Endothelial cell of umbilical vein (primary cell): ENCODE results near the gene C22orf42. TPM values are rescaled to one million over a fixed set of nuclear protein-coding genes. Genes with fewer than 3 reads are reported as not detected.

Experiments
- BruUV-seq: library from RNA; stranded (reverse); fragments of 400-500 nt; replicated peaks from 2 replicates; lab custom pipeline; 2021; lab: Mats Ljungman, UMichigan
- CTCF ChIA-PET: fragments of 300-600, 350-600 bp; sonication (Branson Sonifier 250); formaldehyde crosslinking; loops from one replicate; lab custom pipeline; 2021; ENCODE audit warnings: antibody characterized with exemption, inconsistent platforms; lab: Charles Lee
- POLR2A ChIA-PET: fragments of 300-600, 350-600 bp; sonication (Branson Sonifier 250); formaldehyde crosslinking; loops from one replicate; lab custom pipeline; 2021; ENCODE audit warnings: antibody characterized with exemption, inconsistent platforms; lab: Charles Lee
- DNase-seq: peaks from one replicate; pipeline ENCODE4 v3.0.0-alpha.2; 2011; ENCODE audit warnings: low read depth, low spot score
- FAIRE-seq: peaks from 2 replicates; lab custom pipeline; 2011; peaks lifted over from hg19 to GRCh38; lab: Jason Lieb, UNC
- H2AFZ ChIP-seq: 2 replicates; pipeline ENCODE4 v1.6.0; 2012; ENCODE audit warnings: low read depth, low read length, control low read depth, inconsistent platforms
- H3K27ac ChIP-seq: 2 replicates; pipeline ENCODE4 v1.5.1; 2011; ENCODE audit warnings: low read depth, mild to moderate bottlenecking, control low read depth, low read length, moderate library complexity; ENCODE audit not compliant: insufficient read depth
- H3K27me3 ChIP-seq, 2 experiments: 2 replicates each; pipeline versions ENCODE4 v1.6.0 to v1.6.1; 2011; ENCODE audit warnings: low read length in 2 of 2, mixed read lengths in 1 of 2; ENCODE audit not compliant: control insufficient read depth in 2 of 2, insufficient read depth in 2 of 2
- H3K36me3 ChIP-seq, 2 experiments: 2 replicates in 1 of 2; 3 replicates in 1 of 2; pipeline ENCODE4 v1.5.1; 2011; ENCODE audit warnings: low read length in 2 of 2, mild to moderate bottlenecking in 1 of 2, moderate library complexity in 1 of 2; ENCODE audit not compliant: control insufficient read depth in 2 of 2, insufficient read depth in 2 of 2; ENCODE audit errors: extremely low read depth in 1 of 2
- H3K4me1 ChIP-seq: 3 replicates; pipeline ENCODE4 v1.5.1; 2011; ENCODE audit warnings: mild to moderate bottlenecking, low read length; ENCODE audit not compliant: control insufficient read depth, insufficient read depth; ENCODE audit errors: extremely low read depth
- H3K4me2 ChIP-seq: 2 replicates; pipeline ENCODE4 v1.6.1; 2011; ENCODE audit warnings: low read length, control low read depth, mixed read lengths; ENCODE audit not compliant: insufficient read depth
- H3K4me3 ChIP-seq, 3 experiments: fragments of 200-600 bp in 1 of 3; sonication (generic), shearing (Covaris generic) in 1 of 3; replicated peaks in 1 of 3; 2 replicates each; pipeline ENCODE4 v1.5.1; 2011 to 2016; ENCODE audit warnings: control low read depth in 3 of 3, low read length in 3 of 3, mild to moderate bottlenecking in 2 of 3, inconsistent platforms in 1 of 3, low read depth in 1 of 3, moderate library complexity in 1 of 3; ENCODE audit not compliant: insufficient read depth in 1 of 3
- H3K79me2 ChIP-seq: 2 replicates; pipeline ENCODE4 v1.6.0; 2012; ENCODE audit warnings: low read length, inconsistent platforms; ENCODE audit not compliant: control insufficient read depth, insufficient read depth
- H3K9ac ChIP-seq: replicated peaks from 2 replicates; pipeline ENCODE3; 2011; ENCODE audit warnings: low read length, control low read depth; ENCODE audit not compliant: insufficient read depth; ENCODE audit errors: extremely low read depth
- H3K9me1 ChIP-seq: replicated peaks from 3 replicates; pipeline ENCODE4 v1.6.0; 2011; ENCODE audit warnings: mild to moderate bottlenecking, low read length; ENCODE audit not compliant: control insufficient read depth, insufficient read depth; ENCODE audit errors: extremely low read depth
- H3K9me3 ChIP-seq: replicated peaks from 2 replicates; pipeline ENCODE4 v1.5.1; 2012; ENCODE audit warnings: low read length, inconsistent platforms; ENCODE audit not compliant: control insufficient read depth, insufficient read depth
- H4K20me1 ChIP-seq: replicated peaks from 2 replicates; pipeline ENCODE3; 2011; ENCODE audit warnings: mild to moderate bottlenecking, low read length; ENCODE audit not compliant: control insufficient read depth, insufficient read depth; ENCODE audit errors: extremely low read depth
- CTCF ChIP-seq, 2 donors: IDR thresholded peaks; 1 replicate in 1 of 2; 2 replicates in 1 of 2; pipeline ENCODE4 v1.5.1; 2011; ENCODE audit warnings: low read length in 2 of 2, mild to moderate bottlenecking in 2 of 2, moderate library complexity in 2 of 2, control low read depth in 1 of 2, inconsistent platforms in 1 of 2, low read depth in 1 of 2; ENCODE audit not compliant: insufficient read depth in 1 of 2; ENCODE audit errors: extremely low read depth in 1 of 2
- JUN ChIP-seq: IDR thresholded peaks from 2 replicates; pipeline ENCODE4 v1.6.1; 2011; ENCODE audit warnings: borderline replicate concordance, low read depth; ENCODE audit not compliant: insufficient read length, insufficient read depth
- MAX ChIP-seq: IDR thresholded peaks from 2 replicates; pipeline ENCODE4 v1.6.1; 2011; ENCODE audit not compliant: insufficient read depth, insufficient read length
- POLR2A ChIP-seq: IDR thresholded peaks from 2 replicates; pipeline ENCODE4 v1.6.1; 2012; ENCODE audit warnings: low read depth, mild to moderate bottlenecking, control low read depth, low read length
- POLR2AphosphoS5 ChIP-seq: IDR thresholded peaks from 2 replicates; pipeline ENCODE4 v1.6.1; 2012; ENCODE audit warnings: low read depth, mild to moderate bottlenecking, control low read depth, low read length, moderate library complexity; ENCODE audit not compliant: insufficient read depth
- dilution Hi-C: fragments of 300-500 bp; cut with MboI; formaldehyde crosslinking; loops from one replicate; pipeline ENCODE4 v1.15.0; 2019; ENCODE audit warnings: low sequenced_read_pairs; ENCODE audit not compliant: extremely low pct_ligation_motif_present
- intact Hi-C: fragments of 100-400 bp; cut with micrococcal nuclease; formaldehyde crosslinking; loops from one replicate; pipeline ENCODE4 v1.10.0; 2022
- polyA plus RNA-seq, 4 experiments: library from polyadenylated mRNA; depleted of rRNA in 3 of 4; stranded (reverse) in 3 of 4; unstranded in 1 of 4; fragments of >200 nt; gene quantifications; 2 replicates each; pipeline versions ENCODE4 v1.2.1 to v1.2.3, GENCODE V29; 2011 to 2012; ENCODE audit warnings: missing spikeins in 1 of 4
- small RNA-seq: library from RNA; depleted of rRNA; stranded (forward); fragments of <200 nt; gene quantifications from one replicate; pipeline ENCODE3, GENCODE V24; 2012; ENCODE audit warnings: low replicate concordance, low read depth; ENCODE audit not compliant: insufficient read depth, insufficient read length
- total RNA-seq: library from RNA; stranded (reverse); gene quantifications from 2 replicates; pipeline ENCODE4 v1.2.3, GENCODE V29; 2021

C22orf42 gene
- total and polyA plus RNA-seq, 2 donors (not counting 3 experiments of a cell fraction or from before 2014, with no cell fraction given), result not detected

GRCh38 chr22:32103658-32104315, 55.3 kb downstream of the C22orf42 start:
- no TSS peak for BruUV-seq
- intact Hi-C loops (loop anchor here (1.0 to 5.0 kb wide), 2 partner anchors 163 to 274 kb away; no protein-coding TSS in a partner anchor), dilution Hi-C loops (no loop called here)
- ChIA-PET CTCF (interaction anchor here (0.7 to 3.7 kb wide), 6 partner anchors 9 to 415 kb away, joined by 3 to 43 read pairs (median 4); no protein-coding TSS in a partner anchor), POLR2A (no interaction called here)
- H3K27me3 ChIP-seq, result peaks cover 2 to 5% of the 10 kb centered on the region in 2 experiments
- H3K4me1 ChIP-seq, result no peaks in the 10 kb centered on the region
- no peaks in the 10 kb centered on the region for H3K79me2 ChIP-seq
- H2AFZ ChIP-seq, result no peak overlapping the region
- H3K4me3 ChIP-seq, result no peak overlapping the region
- DNase-seq (no peak), FAIRE-seq (no peak)
- no peaks in the 10 kb centered on the region for H3K36me3 ChIP-seq
- H3K27ac ChIP-seq, result no peak overlapping the region
- H3K9me3 ChIP-seq, result no peaks in the 10 kb centered on the region
- no peak overlapping the region for H3K9ac ChIP-seq
- TF ChIP-seq MAX, result no peak
- peak in 1 of 2 donors; percentile 5 for TF ChIP-seq CTCF (IDR thresholded peaks at IDR 0.05; ENCODE audit: extremely low read depth in 1 of 2, insufficient read depth in 1 of 2, low read depth in 1 of 2, low read length in 2 of 2)
- no peak for TF ChIP-seq POLR2AphosphoS5
- H3K4me2 ChIP-seq, result no peak overlapping the region
- peaks cover 2% of the 10 kb centered on the region for H4K20me1 ChIP-seq
- no peaks in the 10 kb centered on the region for H3K9me1 ChIP-seq

- Histone ChIP-seq H3K9me3 (no peaks in the 10 kb centered on the region), H3K79me2 (no peaks in the 10 kb centered on the region), H3K9ac (no peak overlapping the region), H3K36me3 (no peaks in the 10 kb centered on the region), H3K9me1 (no peaks in the 10 kb centered on the region), H2AFZ (no peak overlapping the region), H3K4me3 (no peak overlapping the region), H4K20me1 (peaks cover 2% of the 10 kb centered on the region), H3K27ac (no peak overlapping the region), H3K4me1 (no peaks in the 10 kb centered on the region), H3K27me3 (peaks cover 5% of the 10 kb centered on the region in 2 experiments), H3K4me2 (no peak overlapping the region)
- dilution Hi-C loops, result no loop called here
- FAIRE-seq (no peak), DNase-seq (no peak)
- CTCF ChIA-PET, result no interaction called here
- TF ChIP-seq JUN (no peak), POLR2A (no peak)
- BruUV-seq, result no TSS peak
- intact Hi-C loops, result loop anchor here (5.0 kb wide), 1 partner anchor 277 kb away; no protein-coding TSS in a partner anchor
- POLR2A ChIA-PET, result no interaction called here
Observed at GRCh38 chr22:32100711-32101110, 58.4 kb downstream of the C22orf42 start.

Small RNA genes lying within 50 kb of the gene (small RNA-seq; reads per million reads assigned to genes)
- gene AP1B1P2, result not detected
- not detected for gene RF02171

Other genes starting within 250 kb of the C22orf42 start
- 170 and 182 TPM in 2 replicates for gene YWHAH, start 214.8 kb downstream of the C22orf42 start, total RNA-seq
- 72.2 and 73.6 TPM in 2 replicates for gene YWHAH, start 214.8 kb downstream of the C22orf42 start, polyA plus RNA-seq
- gene SLC5A1, start 116.0 kb downstream of the C22orf42 start, total RNA-seq, result not detected in 2 replicates
- not detected in 2 replicates for gene SLC5A1, start 116.0 kb downstream of the C22orf42 start, polyA plus RNA-seq
- gene RFPL2, start 45.8 kb upstream of the C22orf42 start, total RNA-seq, result not detected in 2 replicates
- gene RFPL2, start 45.8 kb upstream of the C22orf42 start, polyA plus RNA-seq, result not detected in 2 replicates
- 1.5 and 1.6 TPM in 2 replicates for gene SLC5A4, start 96.0 kb upstream of the C22orf42 start, total RNA-seq
- gene SLC5A4, start 96.0 kb upstream of the C22orf42 start, polyA plus RNA-seq, result 2.8 and 3.0 TPM in 2 replicates
- gene RFPL3, start 198.6 kb upstream of the C22orf42 start, total RNA-seq, result not detected in 2 replicates
- gene RFPL3, start 198.6 kb upstream of the C22orf42 start, polyA plus RNA-seq, result not detected in 2 replicates